Immature natural killer cell (primary cell): ENCODE results near the gene COX19. TPM values are rescaled to one million over a fixed set of nuclear protein-coding genes. Genes with fewer than 3 reads are reported as not detected.

ENCODE experiments used
- DNase-seq, 3 donors: peaks; one replicate each; pipeline ENCODE4 v3.0.0; 2022; ENCODE audit warnings: mixed read lengths in 1 of 3
- H3K27ac Mint-ChIP-seq, 6 donors: one replicate each; pipeline ENCODE4 v1.8.0; 2020; ENCODE audit warnings: mixed read lengths in 6 of 6, mild to moderate bottlenecking in 5 of 6, inconsistent platforms in 4 of 6, moderate library complexity in 3 of 6
- H3K27me3 Mint-ChIP-seq, 3 donors: one replicate each; pipeline ENCODE4 v1.8.0; 2020 to 2021; ENCODE audit warnings: low read depth in 3 of 3, mild to moderate bottlenecking in 3 of 3, mixed read lengths in 3 of 3, moderate library complexity in 3 of 3, inconsistent platforms in 1 of 3
- H3K36me3 Mint-ChIP-seq, 3 donors: one replicate each; pipeline ENCODE4 v1.8.0; 2020; ENCODE audit warnings: mixed read lengths in 3 of 3, inconsistent platforms in 2 of 3, mild to moderate bottlenecking in 2 of 3
- H3K4me1 Mint-ChIP-seq, 2 donors: one replicate each; pipeline ENCODE4 v1.8.0; 2020; ENCODE audit warnings: inconsistent platforms in 2 of 2, mild to moderate bottlenecking in 2 of 2, mixed read lengths in 2 of 2, moderate library complexity in 1 of 2
- H3K4me3 Mint-ChIP-seq, 5 donors: one replicate each; pipeline ENCODE4 v1.8.0; 2020; ENCODE audit warnings: mild to moderate bottlenecking in 5 of 5, mixed read lengths in 5 of 5, inconsistent platforms in 3 of 5, moderate library complexity in 3 of 5
- H3K9me3 Mint-ChIP-seq, 6 donors: one replicate each; pipeline ENCODE4 v1.8.0; 2020; ENCODE audit warnings: mild to moderate bottlenecking in 6 of 6, mixed read lengths in 6 of 6, inconsistent platforms in 4 of 6, moderate library complexity in 3 of 6
- polyA plus RNA-seq, 3 donors: library from polyadenylated mRNA; unstranded; fragments of 300-500 nt; fragmentation: Illumina TruSeq; gene quantifications; one replicate each; pipeline ENCODE4 v1.2.3, GENCODE V29; 2021

Gene COX19
- polyA plus RNA-seq, 3 donors from 2014 or later: 12.7 to 24.0 (median 18.1) TPM

DNA sequence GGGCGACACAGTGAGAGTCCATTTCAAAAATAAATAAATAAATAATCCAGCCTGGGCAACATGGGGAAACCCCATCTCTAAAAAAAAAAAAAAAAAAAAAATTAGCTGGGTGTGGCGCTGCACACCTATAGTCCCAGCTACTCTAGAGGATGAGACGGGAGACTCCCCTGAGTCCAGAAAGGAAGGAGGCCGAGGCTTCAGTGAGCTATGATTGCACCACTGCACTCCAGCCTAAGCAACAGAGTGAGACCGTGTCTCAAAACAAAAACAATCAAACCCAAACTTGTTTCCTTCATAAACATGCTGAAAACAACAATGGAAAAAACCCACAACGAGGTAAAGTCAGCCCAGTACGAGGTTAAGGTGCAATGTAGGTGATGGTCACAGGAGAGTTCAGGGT lies 1.2 kb downstream of the COX19 start:
- no peaks in the 10 kb centered on the region for H3K9me3 Mint-ChIP-seq
- peaks cover 2 to 9% (median 3%) of the 10 kb centered on the region in 3 donors for H3K27me3 Mint-ChIP-seq
- DNase-seq: peak in 2 of 3 donors; percentile 16 to 36
- peaks cover 5 to 12% (median 10%) of the 10 kb centered on the region in 3 donors for H3K36me3 Mint-ChIP-seq
- peaks cover 35 to 37% of the 10 kb centered on the region in 2 donors for H3K4me1 Mint-ChIP-seq
- peak overlapping the region; percentile 89 to 92 (median 91) for H3K4me3 Mint-ChIP-seq
- peak overlapping the region; percentile 90 to 97 (median 94) for H3K27ac Mint-ChIP-seq

DNA sequence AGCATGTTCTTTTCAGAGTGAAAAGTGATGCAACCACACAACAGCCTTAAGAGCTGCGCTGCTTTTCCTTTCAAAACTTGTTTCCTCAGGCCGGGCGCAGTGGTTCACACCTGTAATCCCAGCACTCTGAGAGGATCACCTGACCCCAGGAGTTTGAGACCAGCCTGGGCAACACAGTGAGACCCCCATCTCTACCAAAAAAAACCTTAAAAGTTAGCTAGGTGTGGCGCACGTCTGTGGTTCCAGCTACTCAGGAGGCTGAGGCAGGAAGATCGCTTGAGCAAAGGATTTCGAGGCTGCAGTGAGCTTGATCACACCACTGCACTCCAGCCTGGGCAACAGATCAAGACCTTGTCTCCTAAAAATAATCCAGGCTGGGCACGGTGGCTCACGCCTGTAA lies 2.0 kb downstream of the COX19 start:
- peaks cover 5 to 12% (median 10%) of the 10 kb centered on the region in 3 donors for H3K36me3 Mint-ChIP-seq
- DNase-seq: no peak
- H3K27me3 Mint-ChIP-seq: peaks cover 2 to 9% (median 3%) of the 10 kb centered on the region in 3 donors
- peaks cover 35 to 37% of the 10 kb centered on the region in 2 donors for H3K4me1 Mint-ChIP-seq
- peak overlapping the region; percentile 7 to 71 (median 40) for H3K4me3 Mint-ChIP-seq
- peak overlapping the region in 2 of 6 donors; percentile 29 to 76 for H3K27ac Mint-ChIP-seq
- H3K9me3 Mint-ChIP-seq: no peaks in the 10 kb centered on the region

DNA sequence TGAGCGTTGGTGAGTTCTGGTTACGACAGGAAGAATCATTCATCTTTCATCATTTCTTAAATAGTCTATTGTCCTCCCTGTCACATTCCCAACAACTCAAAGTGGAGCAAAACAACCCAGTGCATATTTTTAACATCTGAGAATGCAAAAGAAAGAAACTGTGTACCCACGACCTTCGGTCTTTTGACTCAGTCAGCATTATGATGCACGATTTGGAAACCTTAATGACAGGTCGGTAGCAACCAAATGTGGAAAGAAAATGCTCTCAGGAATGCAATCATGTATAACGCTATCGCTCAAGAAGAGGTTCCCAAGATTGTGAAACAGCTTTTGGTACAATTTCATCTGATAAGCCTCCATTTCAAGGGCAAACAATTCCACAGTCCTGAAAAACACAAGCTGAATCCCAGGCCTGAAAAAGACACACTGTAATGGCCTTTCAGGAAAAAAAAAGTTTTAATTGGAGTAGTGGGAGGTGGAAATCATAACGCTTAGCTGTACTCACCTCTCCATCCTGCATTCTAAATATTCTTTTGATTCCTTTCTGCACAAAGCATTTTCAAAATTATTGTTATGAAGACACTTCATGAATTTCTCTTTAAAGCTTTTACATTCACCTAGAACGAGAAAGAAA lies 2.6 kb downstream of the COX19 start:
- no peak for DNase-seq
- H3K4me1 Mint-ChIP-seq: peaks cover 35 to 37% of the 10 kb centered on the region in 2 donors
- peak overlapping the region in 1 of 6 donors; percentile 76 for H3K27ac Mint-ChIP-seq

DNA sequence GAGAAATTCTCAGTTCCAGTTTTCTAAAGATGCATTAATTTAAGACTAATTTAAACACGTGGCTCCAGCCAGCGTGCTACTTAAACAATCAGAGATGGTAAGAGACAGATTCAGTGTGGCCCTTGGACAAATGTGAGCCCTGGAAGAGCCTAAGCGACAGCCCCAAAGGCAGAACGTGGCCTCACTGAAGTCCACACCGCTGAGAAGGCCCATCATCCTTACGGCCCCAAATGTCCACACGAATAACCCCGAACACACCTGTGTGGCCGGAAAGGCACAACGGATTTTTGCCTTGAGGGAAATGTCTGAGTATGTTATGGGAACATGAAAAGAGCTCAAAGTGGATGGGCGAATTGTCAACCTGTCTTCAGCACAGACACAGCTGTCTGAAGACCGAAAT lies 3.2 kb downstream of the COX19 start:
- Mint-ChIP-seq H3K27ac (peak overlapping the region in 1 of 6 donors; percentile 62), H3K4me1 (peaks cover 35 to 37% of the 10 kb centered on the region in 2 donors), H3K36me3 (peaks cover 15 to 18% (median 17%) of the 10 kb centered on the region in 3 donors), H3K4me3 (peak overlapping the region in 1 of 5 donors; percentile 21), H3K27me3 (peaks cover 6 to 12% (median 7%) of the 10 kb centered on the region in 3 donors), H3K9me3 (no peaks in the 10 kb centered on the region)
- no peak for DNase-seq

More for the DNA sequence above, 2.6 kb downstream of the COX19 start:
- no peaks in the 10 kb centered on the region for H3K9me3 Mint-ChIP-seq
- peaks cover 2 to 10% (median 3%) of the 10 kb centered on the region in 3 donors for H3K27me3 Mint-ChIP-seq
- peaks cover 8 to 15% (median 13%) of the 10 kb centered on the region in 3 donors for H3K36me3 Mint-ChIP-seq
- peak overlapping the region; percentile 7 to 71 (median 40) for H3K4me3 Mint-ChIP-seq

DNA sequence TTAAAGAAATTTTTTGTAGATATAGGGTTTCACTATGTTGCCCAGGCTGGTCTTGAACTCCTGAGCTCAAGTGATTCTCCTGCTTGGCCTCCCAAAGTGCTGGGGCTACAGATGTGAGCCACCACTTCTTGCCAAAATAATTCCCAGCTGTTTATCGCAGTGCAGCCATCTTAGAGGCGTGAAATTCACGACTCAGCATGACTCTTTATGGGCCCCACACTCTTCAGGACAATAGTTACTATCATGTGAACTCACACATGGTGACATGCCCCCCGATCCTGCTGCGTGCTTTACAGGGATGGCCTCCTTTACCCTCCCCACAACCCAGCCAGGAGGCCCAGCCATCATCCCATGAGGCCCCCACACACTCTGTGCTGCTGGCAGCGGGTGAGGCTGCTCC lies 4.6 kb downstream of the COX19 start:
- H3K4me1 Mint-ChIP-seq: peaks cover 37 to 44% of the 10 kb centered on the region in 2 donors
- no peaks in the 10 kb centered on the region for H3K9me3 Mint-ChIP-seq
- no peak for DNase-seq
- H3K36me3 Mint-ChIP-seq: peaks cover 15 to 20% (median 17%) of the 10 kb centered on the region in 3 donors
- H3K27me3 Mint-ChIP-seq: peaks cover 6 to 12% (median 7%) of the 10 kb centered on the region in 3 donors
- H3K4me3 Mint-ChIP-seq: no peak overlapping the region
- H3K27ac Mint-ChIP-seq: peak overlapping the region in 1 of 6 donors; percentile 55

DNA sequence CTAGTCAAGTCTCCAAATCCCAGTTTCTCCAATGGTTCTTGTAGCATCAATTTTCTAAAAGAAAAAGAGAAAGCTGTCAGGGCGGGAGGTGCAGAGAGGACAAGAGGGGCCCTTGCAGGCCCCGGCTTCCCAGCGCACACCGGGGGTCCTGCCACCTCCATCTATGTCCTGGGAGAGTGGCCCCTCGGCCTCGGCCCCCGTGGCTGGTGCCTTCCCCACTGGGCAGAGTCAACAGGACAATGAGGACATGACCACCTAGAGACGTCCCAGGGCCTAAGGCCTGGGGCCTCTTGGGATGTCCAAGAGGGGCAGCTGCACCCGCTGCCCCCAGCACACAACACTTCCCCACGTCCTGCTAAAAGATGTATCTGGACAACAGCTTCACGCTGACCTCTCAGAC lies 5.9 kb downstream of the COX19 start:
- no peak overlapping the region for H3K4me3 Mint-ChIP-seq
- H3K36me3 Mint-ChIP-seq: peaks cover 15 to 20% (median 17%) of the 10 kb centered on the region in 3 donors
- no peaks in the 10 kb centered on the region for H3K9me3 Mint-ChIP-seq
- peaks cover 3 to 10% (median 7%) of the 10 kb centered on the region in 3 donors for H3K27me3 Mint-ChIP-seq
- no peak for DNase-seq
- no peak overlapping the region for H3K27ac Mint-ChIP-seq
- H3K4me1 Mint-ChIP-seq: peaks cover 34 to 50% of the 10 kb centered on the region in 2 donors

DNA sequence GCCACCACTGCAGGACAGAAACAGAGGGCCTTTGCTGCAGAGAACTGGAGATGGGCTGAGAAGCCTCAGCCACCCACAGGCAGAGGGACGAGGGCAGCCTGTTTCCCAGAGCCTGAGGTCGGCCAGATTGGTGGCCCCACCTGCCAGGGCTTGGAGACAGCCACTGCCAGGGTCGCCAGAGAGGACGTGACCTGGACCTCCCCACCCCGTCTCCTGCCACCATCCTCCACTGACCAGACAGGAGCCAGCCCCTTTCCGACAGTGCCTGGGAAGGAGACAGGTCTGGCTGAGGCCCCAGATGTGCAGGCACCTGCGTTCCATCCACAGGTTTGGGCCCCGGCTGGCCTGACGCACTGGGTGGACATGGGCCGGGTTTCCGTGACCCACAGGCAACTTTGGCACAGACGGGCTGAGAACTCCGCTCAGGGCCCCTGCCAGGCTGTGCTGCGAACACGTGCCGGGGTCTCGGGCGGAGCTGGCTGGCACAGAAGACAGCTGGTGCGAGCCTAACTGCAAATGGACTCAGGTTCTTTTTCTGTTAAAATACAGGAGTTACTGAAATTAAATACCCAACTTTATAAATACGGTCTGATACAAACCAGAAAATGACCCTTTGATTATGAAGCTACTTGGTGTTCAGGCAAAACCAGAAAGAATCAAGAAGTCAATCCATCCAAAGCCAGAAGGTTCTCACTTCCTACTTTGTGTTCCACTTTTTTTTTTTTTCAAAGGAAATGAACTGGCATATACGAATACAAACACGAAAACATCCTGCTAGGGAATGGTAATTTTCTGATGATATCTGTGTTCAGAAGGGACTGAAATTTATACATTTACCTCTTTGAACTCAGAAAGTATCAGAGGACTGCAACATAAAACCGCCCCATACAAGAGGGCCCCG lies 6.9 kb downstream of the COX19 start:
- H3K27me3 Mint-ChIP-seq: peaks cover 5 to 13% (median 7%) of the 10 kb centered on the region in 3 donors
- DNase-seq: no peak
- H3K9me3 Mint-ChIP-seq: no peaks in the 10 kb centered on the region
- H3K4me3 Mint-ChIP-seq: no peak overlapping the region
- H3K36me3 Mint-ChIP-seq: peaks cover 15 to 20% (median 17%) of the 10 kb centered on the region in 3 donors
- no peak overlapping the region for H3K27ac Mint-ChIP-seq
- peaks cover 34 to 50% of the 10 kb centered on the region in 2 donors for H3K4me1 Mint-ChIP-seq

DNA sequence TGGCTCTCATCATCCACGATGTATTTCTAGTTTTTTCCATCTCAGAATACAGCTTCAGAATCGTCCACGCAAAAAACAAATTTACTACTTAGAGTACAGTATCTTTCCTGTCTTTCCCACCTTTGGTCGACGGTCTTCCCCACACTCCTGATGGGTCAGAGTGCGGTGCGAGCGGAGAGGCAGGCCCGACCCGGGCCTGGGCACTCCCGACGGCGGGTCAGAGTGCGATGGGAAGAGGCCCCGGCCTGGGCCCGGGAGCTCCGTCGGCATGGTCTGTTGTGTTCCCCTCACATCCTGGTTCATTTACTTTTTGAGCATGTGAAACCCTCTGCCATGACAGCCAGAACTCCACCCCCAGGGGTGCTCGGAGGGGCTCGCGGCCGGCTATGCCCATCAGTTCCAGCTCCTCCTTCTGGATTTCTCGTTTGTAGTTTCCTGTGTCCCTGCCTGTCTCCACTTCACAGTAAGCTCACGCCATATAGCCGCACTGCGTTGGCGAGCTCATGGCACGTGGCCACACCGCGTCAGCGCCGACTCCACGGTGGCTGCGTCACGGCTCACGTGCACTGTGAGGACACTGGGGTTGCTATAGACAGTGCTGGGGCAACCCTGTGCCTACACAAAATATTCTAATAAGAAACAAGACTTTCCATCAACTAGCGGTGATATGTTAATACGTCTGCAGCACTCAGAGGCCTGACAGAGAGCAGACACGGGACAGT lies 7.8 kb downstream of the COX19 start:
- Mint-ChIP-seq H3K27ac (no peak overlapping the region), H3K4me3 (no peak overlapping the region), H3K36me3 (peaks cover 15 to 17% (median 15%) of the 10 kb centered on the region in 3 donors), H3K27me3 (peaks cover 5 to 14% (median 7%) of the 10 kb centered on the region in 3 donors), H3K4me1 (peaks cover 26 to 42% of the 10 kb centered on the region in 2 donors), H3K9me3 (no peaks in the 10 kb centered on the region)
- no peak for DNase-seq

DNA sequence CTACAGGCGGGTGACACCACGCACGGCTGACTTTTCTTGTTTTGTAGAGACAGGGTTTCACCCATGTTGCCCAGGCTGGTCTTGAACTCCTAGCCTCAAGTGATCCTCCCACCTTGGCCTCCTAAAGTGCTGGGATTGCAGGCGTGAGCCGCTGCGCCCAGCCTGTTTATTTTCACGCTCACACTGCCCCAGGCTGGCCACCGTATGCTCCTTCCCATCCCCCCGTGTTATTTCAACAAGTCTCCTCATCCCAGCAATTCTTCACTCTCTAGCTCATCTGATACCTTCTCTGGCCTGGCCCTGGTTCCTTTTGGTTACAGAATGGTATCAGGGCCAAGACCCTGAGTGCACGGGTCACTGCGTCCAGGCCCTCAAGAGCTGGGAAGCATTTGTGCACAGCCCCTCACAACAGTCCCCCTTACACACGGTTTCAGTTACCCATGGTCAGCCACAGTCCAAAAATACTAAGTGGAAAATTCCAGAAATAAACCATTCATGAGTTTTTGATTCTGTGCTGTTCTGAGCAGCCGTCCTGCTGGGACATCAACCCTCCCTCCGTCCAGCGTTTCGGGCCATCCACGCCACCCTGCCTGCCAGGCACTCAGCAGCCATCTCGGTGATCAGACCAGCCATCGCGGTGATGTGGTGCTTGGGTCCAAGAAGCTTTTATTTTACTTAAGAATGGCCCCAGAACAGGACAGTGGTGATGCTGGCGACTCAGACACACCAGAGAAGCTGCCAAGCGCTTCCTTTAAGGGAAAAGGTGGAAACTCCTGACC lies 8.9 kb downstream of the COX19 start:
- Mint-ChIP-seq H3K9me3 (no peaks in the 10 kb centered on the region), H3K4me1 (peaks cover 20 to 33% of the 10 kb centered on the region in 2 donors), H3K27ac (peak overlapping the region in 4 of 6 donors; percentile 26 to 77 (median 41)), H3K4me3 (no peak overlapping the region), H3K27me3 (peaks cover 5 to 14% (median 10%) of the 10 kb centered on the region in 3 donors), H3K36me3 (peaks cover 10 to 16% (median 15%) of the 10 kb centered on the region in 3 donors)
- DNase-seq: no peak

DNA sequence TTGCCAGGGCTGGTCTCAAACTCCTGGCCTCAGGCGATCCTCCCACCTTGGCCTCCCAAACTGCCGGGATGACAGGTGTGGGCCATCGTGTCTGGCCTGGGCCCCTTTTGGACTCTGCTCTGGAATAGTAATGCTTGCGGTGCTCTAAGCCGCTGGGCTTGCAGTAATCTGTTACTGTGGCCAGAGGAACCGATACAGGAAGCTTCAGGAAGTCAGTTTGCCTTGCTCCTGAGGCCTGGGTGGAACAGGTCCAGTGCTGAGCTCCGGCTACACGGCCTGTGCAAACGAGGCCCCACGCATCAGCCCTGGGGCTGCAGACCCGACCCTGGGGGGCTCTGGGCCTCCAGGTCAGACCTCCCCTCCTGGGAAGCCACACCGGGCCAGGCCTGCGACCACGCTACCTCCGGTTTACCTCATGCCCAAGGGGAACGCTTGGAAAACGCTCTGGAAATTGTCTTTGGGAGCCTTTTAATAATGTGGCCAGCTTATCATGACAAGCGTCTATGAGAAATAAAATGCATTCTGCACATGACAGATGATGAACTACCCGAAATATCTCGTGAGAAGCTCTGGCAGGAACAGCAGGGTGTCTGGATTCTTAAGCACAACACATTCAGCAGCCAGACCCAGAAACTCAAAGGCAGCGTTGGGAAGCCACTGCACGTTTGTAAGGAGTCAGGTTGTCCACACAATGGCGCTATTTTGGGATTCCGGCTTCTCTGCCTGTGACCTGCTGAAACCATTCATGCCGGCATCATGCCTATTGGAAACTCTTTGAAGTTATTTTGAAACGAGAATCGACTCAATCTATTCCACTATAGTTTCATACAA lies 10.7 kb downstream of the COX19 start:
- H3K4me3 Mint-ChIP-seq: peak overlapping the region in 2 of 5 donors; percentile 24 to 56
- peaks cover 15 to 26% of the 10 kb centered on the region in 2 donors for H3K4me1 Mint-ChIP-seq
- no peaks in the 10 kb centered on the region for H3K9me3 Mint-ChIP-seq
- peaks cover 4 to 10% (median 10%) of the 10 kb centered on the region in 3 donors for H3K36me3 Mint-ChIP-seq
- no peak for DNase-seq
- peaks cover 5 to 12% (median 11%) of the 10 kb centered on the region in 3 donors for H3K27me3 Mint-ChIP-seq
- H3K27ac Mint-ChIP-seq: peak overlapping the region in 2 of 6 donors; percentile 4 to 38

DNA sequence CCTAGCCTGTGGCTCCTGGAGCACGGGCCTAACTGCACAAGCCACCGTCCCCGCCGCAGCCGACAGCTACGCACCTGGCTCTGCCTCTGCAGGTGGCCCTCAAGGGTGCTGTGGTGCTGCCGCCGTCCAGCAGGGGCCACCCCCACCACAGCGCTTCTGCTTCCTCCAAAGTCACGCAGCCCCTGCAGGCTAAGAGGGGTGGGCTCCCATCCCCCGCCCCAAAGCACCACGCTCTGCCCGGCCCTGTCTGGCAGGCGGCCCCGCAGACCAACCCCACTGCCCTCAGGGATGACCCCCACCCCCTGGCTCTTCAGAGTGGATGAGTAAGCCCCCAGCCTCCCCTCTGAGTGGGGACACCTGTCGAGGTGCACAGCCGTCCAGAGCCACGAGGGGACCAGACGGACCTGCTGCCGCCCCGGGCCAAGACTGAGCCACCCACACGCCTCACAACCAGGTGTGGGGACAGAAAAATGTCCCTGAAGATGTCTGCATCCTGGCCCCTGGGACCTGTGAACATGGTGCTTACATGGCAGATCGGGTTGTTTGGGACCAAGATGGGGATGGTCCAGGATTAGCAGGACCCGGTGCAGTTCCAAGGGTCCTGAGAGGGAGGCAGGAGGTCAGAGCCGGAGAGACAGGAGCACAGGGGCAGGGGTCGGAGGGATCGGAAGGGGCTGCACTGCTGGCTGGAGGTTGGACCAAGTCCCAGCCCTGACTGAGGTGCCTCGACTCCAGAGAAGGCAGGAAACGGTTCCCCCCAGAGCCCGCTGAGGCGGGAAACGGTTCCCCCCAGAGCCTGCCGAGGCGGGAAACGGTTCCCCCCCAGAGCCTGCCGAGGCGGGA lies 11.9 kb downstream of the COX19 start:
- Mint-ChIP-seq H3K36me3 (peaks cover 4 to 10% (median 10%) of the 10 kb centered on the region in 3 donors), H3K4me1 (peaks cover 15 to 26% of the 10 kb centered on the region in 2 donors), H3K27me3 (peaks cover 5 to 17% (median 13%) of the 10 kb centered on the region in 3 donors), H3K9me3 (no peaks in the 10 kb centered on the region), H3K4me3 (peak overlapping the region in 1 of 5 donors; percentile 63), H3K27ac (no peak overlapping the region)
- DNase-seq: no peak
